ENCODE measurements around the gene AGRN. TPM values are rescaled to one million over a fixed set of nuclear protein-coding genes. Genes with fewer than 3 reads are reported as not detected.
"Not testable (repeated sequence)": the region's sequence is repeated elsewhere in the genome, so short reads cannot be mapped to it uniquely, and the experiment has no call there.

AGRN gene
- total RNA-seq, 4 donors from 2014 or later: 10.9 to 35.7 (median 20.6) TPM

- Histone ChIP-seq H3K4me3 (no peak within 1 kb of the TSS), H3K36me3 (no peaks in the 10 kb centered on the region), H3K9me3 (no peaks in the 10 kb centered on the region), H3K4me1 (peaks cover 0 to 10% (median 7%) of the 10 kb centered on the region in 4 donors), H3K27me3 (peaks cover 0 to 68% of the 10 kb centered on the region in 2 donors), H3K27ac (no peak within 1 kb of the TSS)
- TF ChIP-seq EP300 (IDR thresholded peaks at IDR 0.05): no peak
- no peak for TF ChIP-seq CTCF (IDR thresholded peaks at IDR 0.05)
- TF ChIP-seq POLR2A (IDR thresholded peaks at IDR 0.05): no peak
- DNase-seq (ENCODE audit: low spot score in 2 of 2): no peak
- WGBS, 2 donors: 70 to 71% methylated on average over 14 to 19 of the region's 35 CpGs
Observed at GRCh38 chr1:1073743-1074587, 54.0 kb downstream of the AGRN start, which contains the start of gene RNF223. RNF223 (minus strand) TSS chr1:1074306; CDS start chr1:1072566, 1,740 bp downstream.

GRCh38 chr1:1074631-1075147 is 54.8 kb downstream of the AGRN start:
- H3K27ac ChIP-seq: no peak overlapping the region
- H3K36me3 ChIP-seq: no peaks in the 10 kb centered on the region
- 73 to 81% methylated on average over 11 to 14 of the region's 14 CpGs for WGBS, 2 donors
- no peak for TF ChIP-seq POLR2A (IDR thresholded peaks at IDR 0.05)
- TF ChIP-seq CTCF (IDR thresholded peaks at IDR 0.05): no peak
- no peak for TF ChIP-seq EP300 (IDR thresholded peaks at IDR 0.05)
- peaks cover 0 to 10% (median 5%) of the 10 kb centered on the region in 4 donors for H3K4me1 ChIP-seq
- peaks cover 0 to 66% of the 10 kb centered on the region in 2 donors for H3K27me3 ChIP-seq
- DNase-seq (ENCODE audit: low spot score in 2 of 2): no peak
- no peaks in the 10 kb centered on the region for H3K9me3 ChIP-seq
- no peak overlapping the region for H3K4me3 ChIP-seq

GRCh38 chr1:1075148-1075935 is 55.4 kb downstream of the AGRN start:
- WGBS, 2 donors: 40 to 45% methylated on average over 14 to 15 of the region's 21 CpGs
- H3K36me3 ChIP-seq: no peaks in the 10 kb centered on the region
- H3K27ac ChIP-seq: no peak overlapping the region
- peaks cover 0 to 12% (median 11%) of the 10 kb centered on the region in 4 donors for H3K4me1 ChIP-seq
- no peak for TF ChIP-seq CTCF (IDR thresholded peaks at IDR 0.05)
- TF ChIP-seq POLR2A (IDR thresholded peaks at IDR 0.05): no peak
- no peak for TF ChIP-seq EP300 (IDR thresholded peaks at IDR 0.05)
- peaks cover 0 to 66% of the 10 kb centered on the region in 2 donors for H3K27me3 ChIP-seq
- H3K9me3 ChIP-seq: no peaks in the 10 kb centered on the region
- DNase-seq (ENCODE audit: low spot score in 2 of 2): no peak
- no peak overlapping the region for H3K4me3 ChIP-seq

GRCh38 chr1:1077396-1077795 is 57.5 kb downstream of the AGRN start:
- H3K27ac ChIP-seq; DNase-seq (ENCODE audit: low spot score in 2 of 2); H3K9me3 ChIP-seq; H3K4me3 ChIP-seq: not testable (repeated sequence)
- peaks cover 0 to 48% of the 10 kb centered on the region in 2 donors for H3K27me3 ChIP-seq
- 33% methylated on average over 2 of the region's 21 CpGs; no CpG with 5 or more reads in 1 of the 2 donors for WGBS, 2 donors
- H3K4me1 ChIP-seq: peaks cover 0 to 17% (median 12%) of the 10 kb centered on the region in 4 donors
- peaks cover 0 to 13% (median 0%) of the 10 kb centered on the region in 3 donors for H3K36me3 ChIP-seq

- WGBS, 2 donors: 0 to 1% methylated on average over 11 to 22 of the region's 38 CpGs
- Histone ChIP-seq H3K36me3 (peaks cover 0 to 34% (median 0%) of the 10 kb centered on the region in 3 donors), H3K4me3 (peak overlapping the region; percentile 4 to 41 (median 26)), H3K9me3 (no peaks in the 10 kb centered on the region), H3K27ac (no peak overlapping the region), H3K4me1 (peaks cover 0 to 17% (median 12%) of the 10 kb centered on the region in 4 donors), H3K27me3 (peaks cover 0 to 26% of the 10 kb centered on the region in 2 donors)
- DNase-seq (ENCODE audit: low spot score in 2 of 2): no peak
- no peak for TF ChIP-seq CTCF (IDR thresholded peaks at IDR 0.05)
- peak in 1 of 2 donors; percentile 10 for TF ChIP-seq EP300 (IDR thresholded peaks at IDR 0.05)
- no peak for TF ChIP-seq POLR2A (IDR thresholded peaks at IDR 0.05)
Observed at GRCh38 chr1:1079408-1080121, 59.6 kb downstream of the AGRN start.
